ENCODE measurements around the gene RHOA.
"Not testable (repeated sequence)": the region's sequence is repeated elsewhere in the genome, so short reads cannot be mapped to it uniquely, and the experiment has no call there.

RHOA gene

DNA sequence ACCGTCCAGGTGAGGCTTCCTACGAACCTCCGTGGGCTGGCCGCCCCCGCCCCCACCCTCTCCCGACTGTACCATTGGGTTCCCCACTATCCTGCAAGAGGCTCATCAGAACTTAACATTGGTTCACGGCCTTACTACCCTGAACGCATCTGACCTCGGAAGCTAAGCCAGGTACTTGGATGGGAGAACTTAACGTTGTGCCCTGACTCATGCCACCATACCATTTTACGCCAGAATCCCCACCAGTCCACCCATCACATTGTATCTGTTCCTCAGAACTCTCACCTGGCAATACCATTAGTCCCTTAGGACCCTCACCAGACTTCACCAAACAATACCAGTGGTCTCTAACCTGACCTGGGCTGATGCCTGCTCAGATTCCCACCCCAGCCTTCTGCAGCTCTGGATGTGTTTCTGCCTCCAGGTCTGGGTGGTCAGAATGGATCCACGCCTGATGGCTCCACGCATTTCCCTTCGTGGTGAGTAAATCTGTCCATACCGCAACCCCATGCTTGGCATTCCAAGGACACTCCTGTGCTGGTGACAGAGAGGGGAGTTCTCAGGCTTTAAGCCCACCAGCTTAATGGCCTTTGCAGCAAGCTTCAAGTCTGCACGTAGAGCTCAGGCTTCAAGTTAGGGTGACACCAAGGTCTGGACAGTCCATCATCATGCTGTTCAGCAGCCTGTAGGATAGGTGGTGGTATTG lies 1.0 kb upstream of the RHOA start:
- no peak for DNase-seq (ENCODE audit: extremely low spot score, insufficient read length, low read depth)
- no peak for FAIRE-seq

DNA sequence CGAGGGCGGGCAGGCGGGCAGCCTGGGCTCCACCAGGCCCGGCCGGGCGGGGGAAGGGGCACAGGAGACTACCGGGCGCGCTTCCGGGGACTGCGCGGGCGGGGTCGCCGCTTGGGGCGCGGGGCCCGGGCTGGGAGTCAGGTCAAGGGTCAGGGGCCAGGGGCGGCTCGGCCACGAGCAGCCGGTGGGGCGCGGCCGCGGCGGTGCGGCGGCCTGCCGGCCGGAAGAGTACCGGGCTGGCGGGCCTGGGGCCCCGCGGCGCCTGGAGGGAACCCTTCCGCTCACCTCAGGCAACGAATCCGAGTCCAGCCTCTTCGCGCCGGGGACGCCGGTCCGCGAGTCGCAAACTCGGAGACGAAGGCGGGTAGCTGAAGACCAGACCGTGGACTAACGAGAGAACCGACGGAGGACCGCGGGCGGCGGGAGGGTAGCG lies 225 bp downstream of the RHOA start:
- FAIRE-seq (no peak), DNase-seq (ENCODE audit: extremely low spot score, insufficient read length, low read depth) (no peak)

DNA sequence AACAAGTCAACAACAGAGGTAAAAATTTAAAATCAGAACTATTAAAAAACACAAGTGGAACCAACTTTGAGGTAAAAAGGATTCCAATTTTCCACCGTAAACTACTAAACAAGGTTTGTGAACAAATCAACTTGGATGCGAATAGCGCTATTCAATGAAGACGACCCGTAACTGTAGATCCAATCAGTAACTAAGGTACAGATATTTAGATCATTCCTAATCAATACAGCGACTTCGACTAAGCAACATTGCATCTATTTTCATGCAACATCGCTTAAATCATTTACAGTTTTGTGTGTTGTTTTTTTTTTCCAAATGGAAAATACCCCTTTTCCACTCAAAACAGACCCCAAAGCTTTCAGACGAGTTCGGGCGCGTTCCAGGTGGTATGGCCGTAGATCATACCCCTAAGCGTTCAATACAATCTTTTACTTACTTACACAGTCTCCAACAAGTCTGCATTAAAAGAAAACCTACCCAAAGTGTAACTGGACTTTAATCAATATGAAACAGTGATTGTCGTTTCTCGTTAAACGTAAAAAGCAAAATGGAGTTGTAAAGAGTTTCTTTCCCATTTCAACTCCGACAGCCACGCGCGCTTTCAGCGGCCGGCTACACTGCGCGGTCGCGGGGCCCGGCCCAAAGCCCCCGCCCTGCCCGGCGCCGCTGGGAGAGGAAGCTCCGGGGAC lies 786 bp downstream of the RHOA start:
- DNase-seq (ENCODE audit: extremely low spot score, insufficient read length, low read depth), result no peak
- no peak for FAIRE-seq

DNA sequence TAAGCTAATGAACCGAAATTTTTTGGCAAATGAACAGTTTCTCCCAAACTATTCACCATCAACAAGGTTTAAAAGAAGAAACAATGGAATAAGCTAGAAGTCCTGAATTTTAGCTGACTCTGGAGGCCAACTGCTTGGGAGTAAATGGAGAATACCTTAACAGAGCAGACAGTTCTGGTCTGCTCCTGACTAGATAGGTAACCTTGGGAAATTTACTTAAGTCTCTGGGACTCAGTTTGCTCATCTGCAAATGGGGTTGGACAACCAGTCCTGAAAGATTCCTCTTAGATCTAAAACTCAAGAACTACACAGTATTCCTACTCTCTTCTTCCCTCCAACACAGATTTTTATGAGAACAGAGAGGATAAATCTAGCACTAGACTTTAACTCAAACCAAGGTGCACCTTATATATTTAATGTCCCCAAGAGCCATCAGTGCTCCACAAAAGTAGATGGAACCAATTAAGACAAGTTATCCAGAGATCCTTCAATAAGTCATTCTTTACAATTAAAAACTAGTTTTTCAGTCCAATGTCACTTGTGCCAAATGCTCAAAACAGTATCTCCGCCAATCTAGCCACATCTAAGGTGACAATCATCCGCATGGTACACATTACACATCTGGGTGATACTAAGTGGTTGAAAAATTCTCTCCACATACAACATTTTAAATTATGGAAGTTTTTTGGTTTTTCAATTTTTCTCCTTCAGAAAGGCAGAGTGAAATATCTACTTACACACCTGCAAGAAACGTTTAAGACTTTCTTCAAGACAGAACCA lies 1.5 kb downstream of the RHOA start:
- no peak for DNase-seq (ENCODE audit: extremely low spot score, insufficient read length, low read depth)
- no peak for FAIRE-seq

DNA sequence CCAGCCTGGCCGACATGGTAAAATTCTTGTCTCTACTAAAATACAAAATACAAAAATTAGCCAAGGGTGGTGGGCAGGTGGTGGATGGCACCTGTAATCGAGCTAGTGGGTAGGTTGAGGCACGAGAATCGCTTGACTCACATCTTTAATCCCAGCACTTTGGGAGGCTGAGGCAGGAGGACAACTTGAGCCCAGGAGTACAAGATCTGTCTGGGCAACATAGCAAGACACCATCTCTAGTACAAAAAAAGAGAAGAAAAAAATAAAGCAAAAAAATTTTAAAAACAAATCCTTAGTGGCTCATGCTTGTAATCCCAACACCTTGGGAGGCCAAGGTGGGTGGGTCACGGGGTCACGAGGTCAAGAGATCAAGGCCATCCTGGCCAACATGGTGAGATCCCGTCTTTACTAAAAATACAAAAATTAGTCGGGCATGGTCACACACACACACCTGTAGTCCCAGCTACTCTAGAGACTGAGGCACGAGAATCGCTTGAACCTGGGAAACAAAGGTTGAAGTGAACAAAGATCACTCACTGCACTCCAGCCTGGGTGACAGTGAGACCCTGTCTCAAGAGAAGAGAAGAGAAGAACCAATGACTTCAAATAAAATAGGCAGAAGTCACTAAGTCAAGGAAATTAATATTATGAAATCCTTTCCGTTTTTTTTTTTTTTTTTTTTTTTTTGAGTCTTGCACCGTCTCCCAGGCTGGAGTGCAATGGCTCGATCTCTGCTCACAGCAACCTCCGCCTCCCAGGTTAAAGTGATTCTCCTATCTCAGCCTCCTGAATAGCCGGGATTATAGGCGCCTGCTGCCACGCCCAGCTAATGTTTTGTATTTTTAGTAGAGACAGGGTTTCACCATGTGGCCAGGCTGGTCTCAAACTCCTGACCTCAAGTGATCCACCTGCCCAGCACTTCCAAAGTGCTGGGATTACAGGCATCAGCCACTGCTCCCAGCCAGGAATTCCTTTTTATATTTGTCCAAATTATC lies 4.9 kb downstream of the RHOA start:
- no peak for FAIRE-seq
- no peak for DNase-seq (ENCODE audit: extremely low spot score, insufficient read length, low read depth)

DNA sequence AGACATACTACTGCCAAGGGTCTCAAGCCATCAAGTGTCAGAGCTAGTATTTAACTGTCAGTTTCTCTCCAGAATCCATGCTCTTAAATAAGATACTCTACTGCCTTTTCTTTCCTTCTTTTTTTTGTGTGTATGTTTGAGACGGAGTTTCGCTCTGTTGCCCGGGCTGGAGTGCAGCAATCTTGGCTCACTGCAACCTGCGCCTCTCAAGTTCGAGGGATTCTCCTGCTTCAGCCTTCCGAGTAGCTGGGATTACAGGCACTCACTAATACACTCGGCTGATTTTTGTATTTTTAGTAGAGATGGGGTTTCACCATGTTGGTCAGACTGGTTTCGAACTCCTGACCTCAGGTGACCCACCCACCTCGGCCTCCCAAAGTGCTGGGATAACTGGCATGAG lies 6.2 kb downstream of the RHOA start:
- DNase-seq (ENCODE audit: extremely low spot score, insufficient read length, low read depth); FAIRE-seq: not testable (repeated sequence)

DNA sequence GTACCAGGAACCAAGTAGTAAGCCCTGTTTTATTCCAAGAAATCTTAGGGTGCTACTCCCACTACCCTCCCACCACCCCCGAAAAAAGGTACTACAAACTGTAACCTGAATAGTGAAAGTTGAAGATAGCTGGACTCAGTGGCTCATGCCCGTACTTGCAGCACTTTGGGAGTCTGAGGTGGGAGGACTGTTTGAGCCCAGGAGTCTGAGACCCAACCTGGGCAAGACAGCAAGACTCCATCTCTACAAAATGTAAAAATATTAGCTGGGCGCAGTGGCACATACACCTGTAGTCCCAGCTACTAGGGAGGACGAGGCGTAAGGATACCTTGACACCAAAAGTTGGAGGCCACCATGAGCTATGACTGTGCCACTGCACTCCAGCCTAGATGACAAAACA lies 7.9 kb downstream of the RHOA start:
- no peak for FAIRE-seq
- DNase-seq (ENCODE audit: extremely low spot score, insufficient read length, low read depth), result no peak

DNA sequence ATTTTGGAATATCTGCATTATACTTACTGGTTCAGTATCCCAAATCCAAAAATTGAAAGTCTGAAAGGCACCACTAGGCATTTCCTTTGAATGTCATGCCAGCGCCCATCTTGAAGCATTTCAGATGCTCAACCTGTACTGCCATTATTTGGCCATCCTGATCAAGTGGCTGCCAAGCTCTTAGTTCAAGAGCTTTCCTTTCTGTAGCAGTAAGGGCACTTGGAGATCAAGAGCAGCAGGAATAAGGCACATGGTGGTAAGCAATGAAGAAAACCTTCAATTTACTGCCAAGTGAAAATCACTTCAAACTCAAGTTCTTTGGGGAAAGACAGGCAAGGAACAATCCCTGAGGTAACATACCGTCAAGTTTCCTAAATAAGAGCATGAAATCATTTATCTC lies 10.0 kb downstream of the RHOA start:
- FAIRE-seq (no peak), DNase-seq (ENCODE audit: extremely low spot score, insufficient read length, low read depth) (no peak)

DNA sequence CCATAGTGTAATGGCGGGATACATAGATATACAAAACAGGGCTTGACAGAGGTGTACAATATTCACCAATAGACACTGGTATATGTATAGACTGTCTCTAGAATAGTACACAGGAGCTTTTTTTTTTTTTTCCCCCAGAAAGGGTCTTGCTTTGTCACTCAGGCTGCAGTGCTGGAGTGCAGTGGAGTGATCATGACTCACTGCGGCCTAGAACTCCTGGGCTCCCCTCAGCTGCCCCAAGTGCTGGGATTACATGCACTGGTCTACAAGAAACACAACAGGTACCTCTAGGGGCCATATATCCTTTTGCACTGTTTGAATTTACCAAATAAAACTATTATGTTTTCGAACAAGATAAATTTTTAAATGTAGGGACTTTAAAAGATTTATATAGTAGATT lies 12.3 kb downstream of the RHOA start:
- FAIRE-seq, result no peak

DNA sequence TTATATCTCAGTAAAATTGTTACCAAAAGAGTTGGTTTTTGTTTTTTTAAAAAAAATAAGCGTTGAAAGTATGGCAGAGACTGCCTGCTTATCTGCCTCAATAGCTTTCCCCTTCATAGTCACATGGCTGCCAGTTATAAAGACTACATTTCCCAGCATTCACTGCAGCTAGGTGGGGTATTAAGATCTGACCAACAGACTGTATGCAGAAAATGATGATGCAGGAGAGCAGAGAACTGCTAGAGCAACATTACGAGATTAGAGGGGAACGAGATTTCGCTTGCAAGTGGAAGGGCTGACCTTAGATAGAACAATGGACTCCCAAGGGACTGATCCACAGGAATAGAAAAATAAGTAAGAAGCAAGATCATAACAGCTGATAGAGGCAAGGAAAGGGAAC lies 14.3 kb downstream of the RHOA start:
- FAIRE-seq, result peak; percentile 71
- DNase-seq (ENCODE audit: extremely low spot score, insufficient read length, low read depth), result no peak

More for the DNA sequence above, 12.3 kb downstream of the RHOA start:
- no peak for DNase-seq (ENCODE audit: extremely low spot score, insufficient read length, low read depth)

DNA sequence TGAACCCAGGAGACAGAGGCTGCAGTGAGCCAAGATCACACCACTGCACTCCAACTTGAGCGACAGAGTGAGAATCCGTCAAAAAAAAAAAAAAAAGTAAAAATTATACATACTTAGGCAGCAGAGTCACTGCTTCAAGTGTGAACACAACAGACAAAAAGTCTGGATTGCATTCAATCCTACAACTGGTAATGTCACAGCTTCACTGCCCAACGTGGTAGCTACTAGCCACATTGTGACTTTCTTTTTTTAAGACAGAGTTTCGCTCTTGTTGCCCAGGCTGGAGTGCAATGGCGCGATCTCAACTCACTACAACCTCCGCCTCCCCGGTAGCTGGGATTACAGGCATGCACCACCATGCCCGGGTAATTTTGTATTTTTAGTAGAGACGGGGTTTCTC lies 20.5 kb downstream of the RHOA start:
- FAIRE-seq; DNase-seq (ENCODE audit: extremely low spot score, insufficient read length, low read depth): not testable (repeated sequence)

DNA sequence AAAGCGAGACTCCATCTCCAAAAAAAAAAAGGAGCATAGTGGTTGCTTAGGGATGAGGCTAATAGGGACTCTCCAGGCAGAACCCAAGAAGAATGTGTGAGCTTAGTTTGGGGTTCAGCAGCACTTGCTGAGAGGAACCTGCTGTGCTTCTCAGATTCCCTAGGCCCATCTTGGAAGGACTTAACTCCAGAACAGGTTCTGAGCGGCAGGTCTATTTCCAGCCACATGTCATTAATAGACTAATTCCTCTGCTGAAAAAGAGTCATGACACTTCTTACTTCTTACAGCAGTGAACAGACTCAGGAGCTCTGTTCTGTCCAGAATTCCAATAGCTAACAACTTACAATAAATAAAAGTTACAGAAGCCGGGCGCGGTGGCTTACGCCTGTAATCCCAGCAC lies 22.5 kb downstream of the RHOA start:
- no peak for FAIRE-seq
- DNase-seq (ENCODE audit: extremely low spot score, insufficient read length, low read depth), result no peak

DNA sequence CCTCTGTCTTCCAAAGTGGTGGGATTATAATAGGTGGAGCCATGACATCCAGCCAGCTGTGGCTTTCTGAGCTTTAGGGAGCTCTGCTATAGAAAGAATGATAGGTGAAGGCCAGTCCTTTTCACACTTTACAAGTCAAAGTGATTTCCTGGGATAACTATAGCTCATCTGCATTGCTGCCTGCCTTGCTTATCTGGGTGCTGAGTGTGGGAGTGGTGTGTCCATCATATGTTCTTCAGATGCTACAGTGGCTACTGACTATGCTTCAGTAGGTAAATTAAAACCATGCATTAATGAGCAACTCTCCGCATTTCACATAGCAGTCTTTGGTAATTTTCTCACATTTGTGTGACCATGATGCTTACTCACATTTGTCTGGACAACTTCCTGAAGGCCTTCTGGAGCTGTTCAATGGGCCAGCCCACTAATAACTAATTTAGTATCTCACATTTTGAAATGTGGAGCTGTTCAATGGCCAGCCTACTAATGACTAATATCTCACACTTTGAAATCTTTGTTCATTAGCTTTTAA lies 23.4 kb downstream of the RHOA start:
- DNase-seq (ENCODE audit: extremely low spot score, insufficient read length, low read depth) (no peak), FAIRE-seq (no peak)

DNA sequence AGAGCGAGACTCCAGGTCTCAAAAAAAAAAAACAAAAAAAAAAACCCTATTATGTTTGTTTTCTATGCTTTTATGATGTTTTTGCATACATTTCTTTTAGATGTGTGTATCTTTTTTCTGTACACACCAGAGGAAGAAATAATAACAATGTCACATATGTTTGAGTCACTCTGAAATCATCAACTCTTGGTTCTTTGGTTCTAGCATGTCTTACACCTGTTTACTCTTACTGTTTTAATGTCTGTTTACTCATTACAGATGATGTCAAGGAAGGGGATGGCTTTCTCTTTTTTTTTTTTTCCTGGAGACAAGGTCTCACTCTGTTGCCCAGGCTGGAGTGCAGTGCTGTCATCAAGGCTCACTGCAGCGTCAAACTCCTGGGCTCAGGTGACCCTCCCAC lies 24.1 kb downstream of the RHOA start:
- DNase-seq (ENCODE audit: extremely low spot score, insufficient read length, low read depth) (no peak), FAIRE-seq (no peak)

DNA sequence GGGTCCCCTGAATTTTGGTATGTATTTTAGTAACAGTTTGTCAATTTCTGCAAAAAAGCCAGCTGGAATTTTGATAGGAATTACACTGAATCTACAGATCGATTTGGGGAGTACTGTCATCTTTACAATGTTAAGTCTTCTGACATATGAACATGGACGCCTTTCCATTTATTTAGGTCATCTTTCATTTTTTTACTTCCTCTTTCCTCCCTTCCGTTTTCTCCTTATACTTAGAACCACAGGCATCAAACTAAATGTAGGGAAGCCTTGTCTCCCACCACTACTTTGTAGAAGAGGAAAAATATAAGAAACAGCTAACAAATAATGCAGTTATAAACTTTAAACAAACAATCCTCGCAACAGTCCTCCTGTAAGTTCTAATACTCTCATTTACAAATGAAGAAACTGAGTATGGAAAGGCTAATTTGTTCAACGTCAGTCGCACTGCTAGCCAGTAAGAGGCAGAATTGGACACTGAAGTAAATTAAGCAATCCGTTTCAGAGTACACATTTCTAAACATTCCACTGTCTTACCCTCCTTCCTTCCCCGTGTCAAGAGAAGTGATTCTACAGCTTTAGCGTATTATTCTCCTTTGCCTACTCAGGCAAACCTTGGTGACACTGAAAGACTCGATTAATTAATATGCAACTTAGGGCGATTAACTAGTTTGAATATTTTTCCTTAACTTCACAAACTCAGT lies 25.6 kb downstream of the RHOA start:
- FAIRE-seq (peak; percentile 38), DNase-seq (ENCODE audit: extremely low spot score, insufficient read length, low read depth) (no peak)

DNA sequence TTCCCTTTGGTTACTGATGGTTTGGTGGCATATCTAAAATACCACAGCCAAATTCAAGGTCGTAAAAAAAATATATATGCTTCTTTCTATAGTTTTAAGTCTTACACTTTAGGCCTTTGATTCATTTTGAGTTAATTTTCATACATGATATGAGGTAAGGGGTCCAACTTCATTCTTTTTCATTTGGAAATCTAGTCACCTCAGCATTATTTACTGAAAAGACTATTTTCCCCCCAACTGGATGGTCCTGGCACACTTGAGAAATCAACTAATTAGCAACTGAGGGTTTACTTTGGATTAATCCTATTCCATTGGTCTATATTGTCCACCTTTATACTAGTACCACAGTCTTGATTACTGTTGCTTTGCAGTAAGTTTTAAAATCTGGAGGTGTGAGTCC lies 26.2 kb downstream of the RHOA start:
- FAIRE-seq, result no peak

DNA sequence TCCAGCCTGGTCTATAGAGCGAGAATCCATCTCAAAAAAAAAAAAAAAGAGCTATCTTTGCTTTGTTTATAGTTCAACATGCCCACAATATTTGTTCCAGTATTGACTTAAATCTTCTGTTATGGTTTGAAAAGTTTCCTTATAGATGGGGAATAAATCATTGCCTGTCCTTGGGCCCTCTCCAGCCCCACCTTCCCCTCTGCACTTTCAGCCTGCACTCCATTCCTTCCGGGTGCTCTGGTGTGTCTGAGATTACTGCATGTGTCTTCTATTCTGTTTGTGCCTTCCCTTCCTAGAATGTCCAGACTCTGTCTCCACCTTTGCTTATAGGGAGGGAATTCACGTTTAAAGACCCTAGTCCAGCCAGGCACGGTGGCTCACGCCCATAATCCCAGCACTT lies 28.4 kb downstream of the RHOA start:
- no peak for FAIRE-seq
- DNase-seq (ENCODE audit: extremely low spot score, insufficient read length, low read depth), result no peak

More for the DNA sequence above, 26.2 kb downstream of the RHOA start:
- no peak for DNase-seq (ENCODE audit: extremely low spot score, insufficient read length, low read depth)

DNA sequence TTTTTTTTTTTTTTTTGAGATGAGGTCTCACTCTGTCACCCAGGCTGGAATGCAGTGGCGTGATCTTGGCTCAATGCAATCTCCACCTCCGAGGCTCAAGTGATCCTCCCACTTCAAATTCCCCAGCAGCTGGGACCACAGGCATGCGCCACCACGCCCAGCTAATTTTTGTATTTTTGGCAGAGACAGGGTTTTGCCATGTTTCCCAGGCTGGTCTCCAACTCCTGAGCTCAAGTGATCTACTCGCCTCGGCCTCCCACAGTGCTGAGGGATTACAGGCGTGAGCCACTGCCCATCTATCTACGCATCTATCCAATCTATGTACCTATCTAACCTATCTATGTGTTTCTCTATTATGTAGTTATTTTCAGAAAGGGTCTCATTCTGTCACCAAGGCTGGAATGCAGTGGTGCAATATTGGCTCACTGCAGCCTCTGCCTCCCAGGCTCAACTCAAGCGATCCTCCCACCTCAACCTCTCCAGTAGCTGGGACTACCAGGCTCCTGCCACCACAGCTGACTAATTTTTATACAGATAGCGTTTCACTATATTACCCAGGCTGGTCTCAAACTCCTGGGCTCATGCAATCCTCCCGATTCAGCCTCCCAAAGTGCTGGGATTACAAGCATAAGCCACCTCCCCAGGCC lies 33.4 kb downstream of the RHOA start:
- no peak for DNase-seq (ENCODE audit: extremely low spot score, insufficient read length, low read depth)
- FAIRE-seq, result no peak

DNA sequence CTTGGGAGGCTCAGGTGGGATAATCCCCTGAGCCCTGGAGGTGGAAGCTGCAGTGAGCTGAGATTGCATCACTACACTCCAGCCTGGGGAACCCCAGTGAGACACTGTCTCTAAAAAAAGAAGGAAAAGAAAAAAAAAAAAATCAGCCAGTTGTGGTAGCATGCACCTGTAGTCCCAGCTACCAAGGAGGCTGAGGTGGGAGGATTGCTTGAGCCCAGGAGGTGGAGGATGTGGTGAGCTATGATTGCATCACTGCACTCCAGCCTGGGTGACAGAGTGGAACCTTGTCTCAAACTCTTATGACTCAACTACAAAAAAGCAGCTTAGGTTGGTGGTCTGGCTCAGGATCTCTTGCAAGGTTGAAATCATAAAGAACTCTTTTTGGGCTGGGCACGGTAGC lies 34.3 kb downstream of the RHOA start:
- peak; percentile 72 for FAIRE-seq
- DNase-seq (ENCODE audit: extremely low spot score, insufficient read length, low read depth), result no peak
